H1 (cell line): Measurements from ENCODE around the gene CNOT8. TPM values are rescaled to one million over a fixed set of nuclear protein-coding genes. Genes with fewer than 3 reads are reported as not detected.

Experiments
- CTCF ChIA-PET: fragments of 300-600 bp; sonication (Branson Sonifier 250); formaldehyde crosslinking; loops from one replicate; lab custom pipeline; 2021; ENCODE audit not compliant: partially characterized antibody; lab: Charles Lee
- POLR2A ChIA-PET: fragments of 300-600 bp; sonication (Branson Sonifier 250); formaldehyde crosslinking; loops from one replicate; lab custom pipeline; 2021; ENCODE audit warnings: inconsistent platforms; ENCODE audit not compliant: partially characterized antibody; lab: Charles Lee
- DNase-seq, 2 experiments: peaks; one replicate each; pipeline versions ENCODE4 v3.0.0 to v3.0.0-alpha.2; 2010 to 2022; ENCODE audit warnings: low spot score in 2 of 2, low read depth in 1 of 2, mixed read lengths in 1 of 2
- FAIRE-seq: peaks from 2 replicates; lab custom pipeline; 2011; peaks lifted over from hg19 to GRCh38; lab: Jason Lieb, UNC
- H2AFZ ChIP-seq: 2 replicates; pipeline ENCODE4 v1.8.1; 2012; ENCODE audit warnings: low read length, inconsistent platforms
- H2AK5ac ChIP-seq: 2 replicates; pipeline ENCODE4 v1.6.1; 2013; ENCODE audit warnings: low read depth, low read length
- H2BK120ac ChIP-seq: replicated peaks from 2 replicates; pipeline ENCODE3; 2013; ENCODE audit warnings: low read depth, low read length, inconsistent platforms
- H2BK12ac ChIP-seq: 2 replicates; pipeline ENCODE4 v1.6.1; 2013; ENCODE audit warnings: low read depth, low read length
- H2BK15ac ChIP-seq: 2 replicates; pipeline ENCODE4 v1.6.1; 2013; ENCODE audit warnings: low read length
- H2BK20ac ChIP-seq: 2 replicates; pipeline ENCODE4 v1.6.1; 2013; ENCODE audit warnings: low read length
- H2BK5ac ChIP-seq: 2 replicates; pipeline ENCODE4 v1.6.1; 2013; ENCODE audit warnings: low read depth, low read length
- H3K14ac ChIP-seq: 2 replicates; pipeline ENCODE4 v1.6.1; 2013; ENCODE audit warnings: inconsistent platforms; ENCODE audit not compliant: insufficient read length
- H3K18ac ChIP-seq: 2 replicates; pipeline ENCODE4 v1.6.1; 2013; ENCODE audit warnings: low read length; ENCODE audit errors: extremely low read depth
- H3K23ac ChIP-seq: 2 replicates; pipeline ENCODE4 v1.6.1; 2013; ENCODE audit warnings: inconsistent platforms; ENCODE audit not compliant: insufficient read length
- H3K23me2 ChIP-seq: 2 replicates; pipeline ENCODE4 v1.6.1; 2013; ENCODE audit warnings: low read depth, low read length
- H3K27ac ChIP-seq: 2 replicates; pipeline ENCODE4 v1.6.1; 2011; ENCODE audit warnings: low read depth, low read length, inconsistent platforms
- H3K27me3 ChIP-seq, 4 experiments: replicated peaks in 1 of 4; 1 replicate in 1 of 4; 2 replicates in 3 of 4; pipeline versions ENCODE4 v1.6.1 to v1.8.1; 2011 to 2013; ENCODE audit warnings: low read length in 3 of 4, mild to moderate bottlenecking in 3 of 4, inconsistent platforms in 2 of 4, mixed read lengths in 2 of 4, moderate library complexity in 1 of 4; ENCODE audit not compliant: control insufficient read depth in 3 of 4, insufficient read depth in 3 of 4; ENCODE audit errors: extremely low read depth in 1 of 4
- H3K36me3 ChIP-seq, 4 experiments: 2 replicates each; pipeline versions ENCODE4 v1.6.1 to v1.8.1; 2011 to 2013; ENCODE audit warnings: mild to moderate bottlenecking in 4 of 4, low read length in 3 of 4, moderate library complexity in 2 of 4, control low read depth in 1 of 4, inconsistent platforms in 1 of 4; ENCODE audit not compliant: insufficient read depth in 4 of 4, control insufficient read depth in 2 of 4
- H3K4ac ChIP-seq: replicated peaks from 2 replicates; pipeline ENCODE3; 2013; ENCODE audit warnings: low read length, low read depth, mixed read lengths, inconsistent platforms; ENCODE audit not compliant: insufficient read length
- H3K4me1 ChIP-seq, 4 experiments: replicated peaks in 1 of 4; 1 replicate in 1 of 4; 2 replicates in 3 of 4; pipeline versions ENCODE4 v1.6.1 to v1.8.1; 2011 to 2013; ENCODE audit warnings: low read length in 3 of 4, inconsistent platforms in 2 of 4, mixed read lengths in 1 of 4; ENCODE audit not compliant: insufficient read depth in 4 of 4, control insufficient read depth in 3 of 4
- H3K4me2 ChIP-seq, 2 experiments: 2 replicates each; pipeline versions ENCODE4 v1.6.1 to v1.8.1; 2011 to 2013; ENCODE audit warnings: low read depth in 2 of 2, low read length in 2 of 2, control low read depth in 1 of 2, inconsistent platforms in 1 of 2, mild to moderate bottlenecking in 1 of 2; ENCODE audit not compliant: insufficient read depth in 1 of 2
- H3K4me3 ChIP-seq, 4 experiments: fragments of 200-600, 300-600 bp in 1 of 4; sonication (generic), shearing (Covaris generic), sonication (Bioruptor Twin) in 1 of 4; 2 replicates each; pipeline versions ENCODE4 v1.5.1 to v1.8.1; 2011 to 2016; ENCODE audit warnings: low read length in 4 of 4, low read depth in 3 of 4, control low read depth in 2 of 4, inconsistent platforms in 2 of 4, mild to moderate bottlenecking in 2 of 4, mixed read lengths in 1 of 4, moderate library complexity in 1 of 4; ENCODE audit not compliant: insufficient read depth in 2 of 4; ENCODE audit errors: extremely low read depth in 1 of 4
- H3K56ac ChIP-seq: replicated peaks from 2 replicates; pipeline ENCODE3; 2013; ENCODE audit warnings: low read depth, mild to moderate bottlenecking, mixed read lengths, low read length, inconsistent platforms; ENCODE audit not compliant: insufficient read length
- H3K79me1 ChIP-seq: 2 replicates; pipeline ENCODE4 v1.6.1; 2013; ENCODE audit warnings: low read depth, low read length, control low read depth
- H3K79me2 ChIP-seq, 2 experiments: 2 replicates each; pipeline versions ENCODE4 v1.6.1 to v1.8.1; 2012 to 2013; ENCODE audit warnings: low read length in 2 of 2, mild to moderate bottlenecking in 2 of 2, inconsistent platforms in 1 of 2; ENCODE audit not compliant: insufficient read depth in 2 of 2, control insufficient read depth in 1 of 2
- H3K9ac ChIP-seq, 4 experiments: replicated peaks in 1 of 4; 1 replicate in 1 of 4; 2 replicates in 3 of 4; pipeline versions ENCODE4 v1.6.1 to v1.8.1; 2011 to 2013; ENCODE audit warnings: low read depth in 3 of 4, low read length in 3 of 4, control low read depth in 2 of 4, mild to moderate bottlenecking in 2 of 4, moderate library complexity in 2 of 4, inconsistent platforms in 1 of 4; ENCODE audit errors: extremely low read depth in 1 of 4
- H3K9me3 ChIP-seq, 2 experiments: 2 replicates each; pipeline versions ENCODE4 v1.6.1 to v1.8.1; 2012 to 2013; ENCODE audit warnings: mild to moderate bottlenecking in 2 of 2, moderate library complexity in 2 of 2, control low read depth in 1 of 2, inconsistent platforms in 1 of 2, low read depth in 1 of 2, low read length in 1 of 2, mixed read lengths in 1 of 2; ENCODE audit not compliant: insufficient read depth in 2 of 2
- H4K20me1 ChIP-seq, 2 experiments: replicated peaks in 1 of 2; 2 replicates each; pipeline versions ENCODE3 to v1.8.1; 2011 to 2013; ENCODE audit warnings: inconsistent platforms in 2 of 2, low read length in 2 of 2, mild to moderate bottlenecking in 1 of 2; ENCODE audit not compliant: insufficient read depth in 2 of 2, control insufficient read depth in 1 of 2
- H4K5ac ChIP-seq: 2 replicates; pipeline ENCODE4 v1.6.1; 2013; ENCODE audit warnings: low read length, low read depth, mixed read lengths, inconsistent platforms; ENCODE audit not compliant: insufficient read length
- H4K8ac ChIP-seq: 2 replicates; pipeline ENCODE4 v1.8.0; 2013; ENCODE audit warnings: mild to moderate bottlenecking, moderate library complexity, low read length, inconsistent platforms; ENCODE audit not compliant: insufficient read depth; ENCODE audit errors: extremely low read depth
- H4K91ac ChIP-seq: replicated peaks from 2 replicates; pipeline ENCODE3; 2013; ENCODE audit warnings: low read length, mixed read lengths, inconsistent platforms; ENCODE audit not compliant: insufficient read length
- CBX5 ChIP-seq: fragments of 300-800, 300-1000 bp; sonication (generic); IDR thresholded peaks from 2 replicates; pipeline ENCODE4 v1.7.1; 2016; ENCODE audit warnings: antibody characterized with exemption, low read length, low read depth
- HDAC6 ChIP-seq: IDR thresholded peaks from one replicate; pipeline ENCODE4 v1.7.1; 2012; ENCODE audit warnings: low read depth, mild to moderate bottlenecking, inconsistent platforms, low read length, moderate library complexity
- NANOG ChIP-seq: IDR thresholded peaks from 2 replicates; pipeline ENCODE4 v1.6.1; 2011; ENCODE audit warnings: low read length, low read depth, mild to moderate bottlenecking, inconsistent platforms; ENCODE audit not compliant: insufficient read depth, poor library complexity, severe bottlenecking
- NRF1 ChIP-seq: IDR thresholded peaks from 2 replicates; pipeline ENCODE4 v1.6.1; 2011; ENCODE audit warnings: mild to moderate bottlenecking, low read depth, low read length, improper control_type of control experiment
- RBBP5 ChIP-seq: IDR thresholded peaks from 2 replicates; pipeline ENCODE4 v1.7.1; 2012; ENCODE audit warnings: low read depth, mild to moderate bottlenecking, inconsistent platforms, low read length, moderate library complexity, borderline replicate concordance
- RNF2 ChIP-seq: fragments of 200-900, 300-1000 bp; sonication (generic); IDR thresholded peaks from 2 replicates; pipeline ENCODE4 v1.7.1; 2016; ENCODE audit warnings: borderline replicate concordance, low read depth, mild to moderate bottlenecking, antibody characterized with exemption, low read length; ENCODE audit not compliant: poor library complexity, severe bottlenecking; ENCODE audit errors: missing control alignments
- WGBS, 2 experiments: shearing (Covaris generic) in 1 of 2; methylation state at CpG; one replicate each; pipeline versions ENCODE4 v1.1.6 to v1.1.7; 2013 to 2015; ENCODE audit warnings: low lambda C conversion rate in 2 of 2, mixed read lengths in 2 of 2, inconsistent platforms in 1 of 2, low coverage in 1 of 2, missing lambda C conversion rate in 1 of 2; ENCODE audit not compliant: insufficient replicate concordance in 2 of 2, insufficient coverage in 1 of 2, insufficient read length in 1 of 2; ENCODE audit errors: extremely low coverage in 1 of 2, missing lambda C conversion rate in 1 of 2; 5-methylcytosine and 5-hydroxymethylcytosine counted together
- polyA plus RNA-seq, 7 experiments: library from polyadenylated mRNA; depleted of rRNA in 3 of 7; stranded (reverse) in 5 of 7; unstranded in 2 of 7; fragments of >200 nt in 5 of 7; fragments of 200-250 nt in 2 of 7; gene quantifications; 1 replicate in 5 of 7; 2 replicates in 1 of 7; 4 replicates in 1 of 7; pipeline versions ENCODE4 v1.2.1 to v1.2.3, GENCODE V29; 2011 to 2013; ENCODE audit warnings: missing spikeins in 2 of 7, mixed read lengths in 2 of 7
- total RNA-seq: library from RNA; stranded (reverse); fragmentation: NEBNext Ultra II Directional; extraction: Animal tissue kit (Norgen Biotek cat#: 25700); gene quantifications from 2 replicates; pipeline ENCODE4 v1.2.1, GENCODE V29; 2021

The CNOT8 gene
- total and polyA plus RNA-seq, 2 of the 8 experiments (the other 6 are each of a cell fraction or from before 2014, with no cell fraction given) = 36.4 to 62.9 TPM

- Histone ChIP-seq H3K4me1 (no peaks in the 10 kb centered on the region), H2AK5ac (no peak overlapping the region), H3K27ac (no peak overlapping the region), H3K23me2 (no peaks in the 10 kb centered on the region), H3K9me3 (no peaks in the 10 kb centered on the region), H3K4ac (no peak overlapping the region), H4K5ac (no peak overlapping the region), H2BK5ac (no peak overlapping the region), H3K4me2 (no peak overlapping the region), H3K4me3 (no peak overlapping the region), H2BK120ac (no peak overlapping the region), H3K79me1 (no peaks in the 10 kb centered on the region; the same call in 1 of the 2 replicates), H3K18ac (no peak overlapping the region), H4K91ac (no peak overlapping the region), H2BK12ac (no peak overlapping the region), H2BK15ac (no peak overlapping the region), H2BK20ac (no peak overlapping the region), H3K27me3 (no peaks in the 10 kb centered on the region; a peak in 1 of 7 replicates), H4K20me1 (peaks cover 3 to 8% of the 10 kb centered on the region in 2 experiments), H3K23ac (no peak overlapping the region), H4K8ac (no peak overlapping the region), H3K79me2 (peaks cover 4 to 32% of the 10 kb centered on the region in 2 experiments), H2AFZ (no peak overlapping the region), H3K36me3 (peaks cover 11 to 49% (median 31%) of the 10 kb centered on the region in 4 experiments), H3K9ac (no peak overlapping the region), H3K56ac (no peak overlapping the region), H3K14ac (no peak overlapping the region)
- CTCF ChIA-PET = interaction anchor here (0.9 to 1.1 kb wide), 2 partner anchors 11 to 217 kb away, joined by 3 to 4 read pairs; no protein-coding TSS in a partner anchor
- FAIRE-seq (no peak), DNase-seq (no peak)
- POLR2A ChIA-PET = interaction anchor here (0.9 to 1.4 kb wide), 3 partner anchors 10 to 220 kb away, joined by 3 to 4 read pairs (median 3); no protein-coding TSS in a partner anchor
- WGBS, 2 experiments = 93% methylated on average over 2 of the region's 2 CpGs; no CpG with 5 or more reads in 1 of the 2 experiments
- TF ChIP-seq NRF1 = no peak
- TF ChIP-seq RNF2 = no peak
- TF ChIP-seq NANOG = no peak
- no peak for TF ChIP-seq HDAC6
- no peak for TF ChIP-seq CBX5
- no peak for TF ChIP-seq RBBP5
These were observed 8.4 kb downstream of the CNOT8 start for GRCh38 chr5:154866841-154867240.
